Measurements from ENCODE around the gene POLR2J.
A peak's percentile ranks its signal among the peaks of the same experiment; 100 is the strongest.
"Not testable (repeated sequence)": the region's sequence is repeated elsewhere in the genome, so short reads cannot be mapped to it uniquely, and the experiment has no call there.

Gene POLR2J

GRCh38 chr7:102464577-102465280 lies 14.0 kb downstream of the POLR2J start, which contains the start of the genes ALKBH4 and LRWD1:
TSS of gene ALKBH4 (minus strand) at chr7:102464863. CDS start at chr7:102464836, 27 bp downstream.
TSS of gene LRWD1 (plus strand) at chr7:102464984. CDS start at chr7:102465081, 97 bp downstream.
- DNase-seq: peak; percentile 86

GRCh38 chr7:102463841-102464576 lies 14.7 kb downstream of the POLR2J start:
- no peak for DNase-seq

- DNase-seq: no peak
Observed at GRCh38 chr7:102460467-102460866, 18.3 kb downstream of the POLR2J start.

GRCh38 chr7:102459221-102459844 lies 19.4 kb downstream of the POLR2J start:
- DNase-seq: no peak

- DNase-seq: no peak
Observed at GRCh38 chr7:102457352-102457924, 21.3 kb downstream of the POLR2J start.

- no peak for DNase-seq
Observed at GRCh38 chr7:102456327-102456726, 22.4 kb downstream of the POLR2J start.

GRCh38 chr7:102455596-102455995 lies 23.1 kb downstream of the POLR2J start:
- no peak for DNase-seq

- not testable (repeated sequence) for DNase-seq
Observed at GRCh38 chr7:102454932-102455331, 23.8 kb downstream of the POLR2J start.

GRCh38 chr7:102454468-102454867 lies 24.3 kb downstream of the POLR2J start:
- DNase-seq: no peak

- DNase-seq: no peak
Observed at GRCh38 chr7:102453319-102453718, 25.4 kb downstream of the POLR2J start.

GRCh38 chr7:102452451-102452850 lies 26.3 kb downstream of the POLR2J start:
- no peak for DNase-seq

- peak; percentile 7 for DNase-seq
Observed at GRCh38 chr7:102451371-102452054, 27.2 kb downstream of the POLR2J start.

- no peak for DNase-seq
Observed at GRCh38 chr7:102450242-102450641, 28.5 kb downstream of the POLR2J start.

GRCh38 chr7:102449136-102449535 lies 29.6 kb downstream of the POLR2J start:
- DNase-seq: no peak

- no peak for DNase-seq
Observed at GRCh38 chr7:102447311-102447710, 31.4 kb downstream of the POLR2J start.

GRCh38 chr7:102446387-102447156 lies 32.1 kb downstream of the POLR2J start:
- no peak for DNase-seq

GRCh38 chr7:102445674-102446071 lies 33.0 kb downstream of the POLR2J start:
- DNase-seq: no peak

- no peak for DNase-seq
Observed at GRCh38 chr7:102444961-102445673, 33.6 kb downstream of the POLR2J start.

- no peak for DNase-seq
Observed at GRCh38 chr7:102439963-102440795, 38.5 kb downstream of the POLR2J start.

- no peak for DNase-seq
Observed at GRCh38 chr7:102436118-102436517, 42.6 kb downstream of the POLR2J start.

All from NCI-H774 (cell line).